Activated T-helper 1 cell treated with anti-CD3 and anti-CD28 coated beads, Interleukin-12 subunit alpha, Interleukin-12 subunit beta, Interleukin-2, Interleukin-4 antibody, amounts not matched to agents 30 ng/mL and 10 ng/mL and 1 ng/mL, durations not matched to agents 14 hours and 24 hours and 36 hours (primary cell): ENCODE measurements around the gene SLC9A9. TPM values are rescaled to one million over a fixed set of nuclear protein-coding genes. Genes with fewer than 3 reads are reported as not detected.

Experiments used
- DNase-seq: peaks from one replicate; pipeline ENCODE4 v3.0.0; 2021; ENCODE audit warnings: low spot score
- H3K27ac Mint-ChIP-seq: one replicate; pipeline ENCODE4 v1.8.0; 2021; ENCODE audit warnings: mild to moderate bottlenecking, mixed read lengths
- H3K27me3 Mint-ChIP-seq: one replicate; pipeline ENCODE4 v1.8.0; 2022; ENCODE audit warnings: mild to moderate bottlenecking, moderate library complexity, mixed read lengths; ENCODE audit not compliant: insufficient read depth
- H3K36me3 Mint-ChIP-seq: one replicate; pipeline ENCODE4 v1.8.0; 2021; ENCODE audit warnings: low read depth, mixed read lengths
- H3K4me1 Mint-ChIP-seq: one replicate; pipeline ENCODE4 v1.8.0; 2021; ENCODE audit warnings: low read depth, mixed read lengths
- H3K4me3 Mint-ChIP-seq: one replicate; pipeline ENCODE4 v1.8.0; 2021; ENCODE audit warnings: mild to moderate bottlenecking, moderate library complexity, mixed read lengths
- H3K9me3 Mint-ChIP-seq: one replicate; pipeline ENCODE4 v1.8.0; 2021; ENCODE audit warnings: mixed read lengths
- intact Hi-C: fragments of 100-400 bp; cut with micrococcal nuclease; formaldehyde crosslinking; loops from one replicate; pipeline ENCODE4 v1.15.1; 2024
- total RNA-seq: library from RNA; stranded (reverse); gene quantifications from 2 replicates; pipeline ENCODE4 v1.2.3, GENCODE V29; 2022

The SLC9A9 gene
- total RNA-seq, 1 donor from 2014 or later, result 0.88 TPM

DNA sequence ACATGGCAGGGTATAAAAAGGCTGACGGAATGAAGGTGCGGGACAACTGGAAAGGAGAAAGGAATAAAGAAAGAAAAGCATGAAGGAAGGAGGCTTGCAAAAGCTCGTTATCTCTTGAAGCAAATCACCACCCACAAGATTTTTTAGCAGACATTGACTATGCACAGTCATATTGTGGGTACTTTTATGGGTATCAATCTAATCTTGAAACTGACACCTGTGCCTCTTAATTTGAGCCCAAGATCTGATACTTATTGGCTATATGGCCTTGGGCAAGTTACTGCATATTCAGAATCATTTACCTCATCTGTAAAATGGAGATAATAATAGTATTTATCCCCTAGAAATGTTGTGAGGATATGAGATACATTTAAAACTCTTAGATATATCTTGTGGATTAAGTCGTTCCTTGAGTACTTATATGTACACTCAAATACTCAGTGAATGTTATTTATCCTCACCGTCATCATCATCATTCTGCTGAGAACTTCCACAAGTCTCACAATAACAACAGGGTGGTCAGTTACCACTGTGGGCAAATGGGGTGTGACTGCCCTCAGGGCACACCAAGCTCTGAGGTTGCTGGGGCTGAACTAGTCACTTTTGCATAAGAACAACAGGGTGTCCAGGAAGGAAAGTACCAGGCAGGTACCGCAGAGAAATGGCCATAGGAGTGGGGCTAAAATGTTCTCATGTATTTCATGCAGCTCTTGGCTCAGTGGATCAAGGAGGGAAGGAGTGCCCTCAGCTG is 266.1 kb downstream of the SLC9A9 start:
- intact Hi-C loops, result no loop called here
- Mint-ChIP-seq H3K36me3 (no peaks in the 10 kb centered on the region), H3K27ac (no peak overlapping the region), H3K9me3 (no peaks in the 10 kb centered on the region), H3K4me1 (peaks cover 21% of the 10 kb centered on the region), H3K4me3 (no peak overlapping the region), H3K27me3 (no peaks in the 10 kb centered on the region)
- DNase-seq, result no peak

DNA sequence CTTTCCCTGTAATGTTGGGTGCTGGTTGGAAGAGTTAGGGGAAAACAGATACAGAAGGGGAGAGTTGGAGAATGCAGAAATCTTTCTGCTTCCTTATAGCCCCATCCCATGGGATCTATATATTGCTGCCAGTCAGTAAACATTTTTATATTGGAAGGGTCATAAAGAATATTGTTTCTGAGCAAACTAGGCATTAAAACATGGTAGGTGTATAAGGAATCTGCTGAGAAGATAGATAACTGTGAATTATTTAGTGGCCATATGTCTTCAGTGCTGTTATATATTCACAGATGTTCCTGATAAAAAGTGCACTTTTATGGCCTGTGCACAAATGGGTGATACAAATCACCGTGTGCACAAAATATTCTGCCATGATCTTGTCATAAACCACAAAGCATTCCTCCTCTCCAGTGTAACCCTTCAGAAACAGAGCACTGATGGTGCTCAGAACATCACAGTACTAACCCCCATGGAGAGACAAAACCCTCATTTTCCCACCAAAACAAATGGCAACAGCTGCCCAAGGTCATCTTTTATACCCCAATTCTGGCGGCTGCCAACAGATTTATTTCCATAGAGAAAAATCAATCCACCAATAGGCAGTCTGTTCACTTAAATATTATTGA is 269.3 kb downstream of the SLC9A9 start:
- intact Hi-C loops, result no loop called here
- Mint-ChIP-seq H3K4me3 (no peak overlapping the region), H3K27ac (no peak overlapping the region), H3K9me3 (no peaks in the 10 kb centered on the region), H3K4me1 (peaks cover 6% of the 10 kb centered on the region), H3K27me3 (no peaks in the 10 kb centered on the region), H3K36me3 (no peaks in the 10 kb centered on the region)
- DNase-seq, result no peak

DNA sequence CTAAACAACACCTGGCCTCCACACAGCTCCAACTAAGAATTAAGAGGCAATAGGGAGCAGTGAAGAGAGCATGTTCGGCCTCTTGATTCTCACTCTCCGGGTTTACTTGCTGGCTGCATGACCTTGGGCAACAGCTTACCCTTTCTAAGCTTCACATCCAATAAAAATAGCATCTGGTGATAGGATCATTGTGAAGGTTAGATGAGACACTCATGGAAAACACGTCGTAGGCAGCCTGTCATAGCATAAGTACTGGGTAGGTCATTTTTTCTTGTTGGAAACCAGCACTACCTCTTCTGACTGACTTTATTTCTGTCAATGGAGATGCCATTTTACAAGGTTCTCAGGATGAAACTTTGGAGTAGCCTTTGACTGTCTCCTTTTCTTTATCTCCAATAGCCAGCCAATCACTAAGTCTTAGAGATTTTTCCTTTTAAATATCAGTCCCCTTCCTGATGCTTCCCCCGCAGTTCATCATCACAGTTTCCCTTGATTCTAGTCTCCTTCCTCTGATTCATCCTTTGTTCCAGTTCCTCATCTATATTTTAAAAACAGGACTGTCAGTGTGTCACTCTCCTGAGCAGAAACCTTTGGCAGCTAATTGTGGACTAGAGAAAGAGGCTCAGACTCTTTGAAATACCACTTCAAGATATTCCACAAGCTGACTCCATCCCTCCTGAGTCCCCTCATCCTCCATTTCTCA is 271.5 kb downstream of the SLC9A9 start:
- H3K4me1 Mint-ChIP-seq, result peaks cover 4% of the 10 kb centered on the region
- no peak overlapping the region for H3K4me3 Mint-ChIP-seq

DNA sequence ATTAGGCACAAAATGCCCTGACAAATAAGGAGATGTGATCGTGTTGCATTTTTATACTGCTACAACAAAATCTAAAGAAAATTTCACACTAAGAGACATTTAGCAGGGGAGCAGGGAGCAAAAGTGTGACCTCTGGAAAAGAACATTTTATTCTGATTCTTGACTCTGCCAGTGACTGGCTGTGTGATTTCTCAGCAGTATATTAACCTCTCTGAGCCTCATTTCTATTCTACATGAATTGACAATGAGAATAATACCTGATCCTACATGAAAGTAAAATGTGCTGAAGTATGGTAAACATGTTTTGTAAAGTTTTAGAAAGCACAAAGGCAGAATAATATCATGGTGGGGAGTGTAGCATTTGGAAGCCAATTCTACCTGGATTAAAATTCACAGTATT is 273.3 kb downstream of the SLC9A9 start:
- DNase-seq, result no peak
- no peaks in the 10 kb centered on the region for H3K4me1 Mint-ChIP-seq

More for the DNA sequence above, 271.5 kb downstream of the SLC9A9 start:
- H3K9me3 Mint-ChIP-seq, result no peaks in the 10 kb centered on the region
- no peaks in the 10 kb centered on the region for H3K36me3 Mint-ChIP-seq
- H3K27ac Mint-ChIP-seq, result no peak overlapping the region
- no peaks in the 10 kb centered on the region for H3K27me3 Mint-ChIP-seq
- no peak for DNase-seq
- intact Hi-C loops, result no loop called here

DNA sequence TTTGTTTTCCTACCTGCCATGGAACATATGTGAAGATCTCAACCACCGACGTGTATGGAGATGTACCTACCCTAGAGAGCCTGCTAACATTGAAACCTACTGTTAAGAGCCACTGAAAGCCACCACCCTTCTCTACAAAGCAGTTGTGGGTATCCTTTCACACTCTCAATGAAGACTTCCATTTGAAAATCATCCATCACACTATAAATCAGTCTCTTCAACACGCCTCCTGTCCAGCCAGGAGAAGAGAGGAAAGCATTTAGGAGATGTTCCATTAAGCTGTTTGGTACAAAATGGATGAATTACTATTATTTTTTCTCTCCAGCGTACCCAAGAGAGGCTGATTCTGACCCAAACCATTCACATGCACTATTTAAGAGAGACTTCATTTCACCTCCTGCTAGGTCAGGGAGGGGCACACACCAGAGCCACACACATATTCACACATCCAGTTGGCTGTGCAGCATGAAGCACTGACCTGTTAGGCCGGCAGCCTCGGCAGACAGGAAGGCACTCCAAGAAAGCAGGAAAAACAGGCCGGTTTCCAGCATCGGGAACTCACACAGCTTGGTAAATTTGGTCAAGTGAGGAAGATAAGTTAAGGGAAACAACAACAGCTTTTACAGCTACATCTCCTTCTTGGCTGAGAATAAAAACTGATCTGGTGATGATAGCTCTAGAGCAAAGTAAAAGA is 274.5 kb downstream of the SLC9A9 start:
- H3K27ac Mint-ChIP-seq, result no peak overlapping the region
- no peaks in the 10 kb centered on the region for H3K4me1 Mint-ChIP-seq
- H3K4me3 Mint-ChIP-seq, result no peak overlapping the region
- no peak for DNase-seq
- H3K27me3 Mint-ChIP-seq, result peaks cover under 1% of the 10 kb centered on the region
- no peaks in the 10 kb centered on the region for H3K9me3 Mint-ChIP-seq
- H3K36me3 Mint-ChIP-seq, result no peaks in the 10 kb centered on the region
- intact Hi-C loops, result loop anchor here (2.0 kb wide), 1 partner anchor 13 kb away; no protein-coding TSS in a partner anchor

More for the DNA sequence above, 273.3 kb downstream of the SLC9A9 start:
- Mint-ChIP-seq H3K36me3 (no peaks in the 10 kb centered on the region), H3K9me3 (no peaks in the 10 kb centered on the region), H3K27ac (no peak overlapping the region), H3K27me3 (no peaks in the 10 kb centered on the region), H3K4me3 (no peak overlapping the region)
- intact Hi-C loops, result loop anchor here (2.0 kb wide), 1 partner anchor 14 kb away; no protein-coding TSS in a partner anchor

DNA sequence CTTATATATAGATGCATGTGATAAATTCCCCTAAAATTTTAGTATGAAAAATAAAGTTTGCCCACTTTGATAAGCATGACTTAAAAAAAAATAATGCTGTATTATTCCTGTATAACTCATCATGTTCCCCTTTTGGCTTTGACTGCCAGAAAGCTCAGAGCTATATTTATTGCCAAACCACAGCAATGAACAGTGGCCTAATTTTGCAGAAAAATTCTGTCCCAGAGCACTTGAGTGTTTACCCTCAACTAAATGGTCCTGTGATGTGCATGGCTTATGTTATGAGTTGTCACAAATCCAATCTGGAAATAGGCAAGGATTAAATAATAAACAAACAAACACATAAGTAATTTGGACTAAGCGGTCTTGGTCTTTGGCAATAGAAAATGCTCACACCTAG is 276.7 kb downstream of the SLC9A9 start:
- no peaks in the 10 kb centered on the region for H3K9me3 Mint-ChIP-seq
- no peak overlapping the region for H3K27ac Mint-ChIP-seq
- peaks cover 1% of the 10 kb centered on the region for H3K27me3 Mint-ChIP-seq
- no peak for DNase-seq
- H3K4me1 Mint-ChIP-seq, result no peaks in the 10 kb centered on the region
- intact Hi-C loops, result no loop called here
- no peaks in the 10 kb centered on the region for H3K36me3 Mint-ChIP-seq
- H3K4me3 Mint-ChIP-seq, result no peak overlapping the region

DNA sequence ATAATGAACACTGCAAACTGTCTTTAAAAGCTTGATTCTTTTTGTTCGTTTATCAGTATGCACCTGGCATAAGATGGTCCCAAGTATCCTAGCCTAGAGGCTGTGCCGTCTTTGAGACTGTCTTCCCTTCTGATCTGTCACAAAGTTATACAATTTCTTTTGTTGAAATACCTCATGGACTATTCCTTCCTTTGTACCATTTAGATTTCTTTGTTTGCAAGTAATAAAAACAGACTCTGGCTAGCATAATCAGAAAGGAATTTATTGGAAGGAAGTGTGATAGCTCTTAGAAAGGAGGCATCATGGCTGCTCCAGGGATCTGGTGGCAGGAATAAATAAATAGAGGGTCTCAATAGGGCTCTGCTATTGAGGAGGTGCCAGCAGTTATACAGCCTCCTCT is 280.4 kb downstream of the SLC9A9 start:
- DNase-seq, result no peak
- peaks cover 1% of the 10 kb centered on the region for H3K27me3 Mint-ChIP-seq
- no peaks in the 10 kb centered on the region for H3K9me3 Mint-ChIP-seq
- intact Hi-C loops, result no loop called here
- no peaks in the 10 kb centered on the region for H3K36me3 Mint-ChIP-seq
- H3K27ac Mint-ChIP-seq, result no peak overlapping the region
- no peaks in the 10 kb centered on the region for H3K4me1 Mint-ChIP-seq
- no peak overlapping the region for H3K4me3 Mint-ChIP-seq

DNA sequence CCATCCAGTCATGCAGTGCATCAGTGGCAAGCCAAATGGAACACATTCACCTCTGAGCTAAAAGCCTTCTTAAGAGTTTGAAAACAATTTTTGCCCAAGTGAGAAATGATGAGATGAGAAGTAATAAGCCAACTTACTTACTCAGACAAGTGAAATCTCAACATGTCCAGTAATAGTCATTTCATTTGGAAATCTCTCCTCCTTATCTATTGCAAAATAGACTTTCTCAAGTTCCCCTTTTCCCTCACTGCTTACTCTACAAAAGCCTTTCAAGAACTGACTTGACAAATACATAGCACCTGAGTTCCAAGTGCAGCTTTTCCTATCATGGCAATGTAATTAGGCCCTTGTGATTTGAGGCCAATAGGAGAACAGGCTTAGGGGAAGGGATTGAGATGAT is 282.3 kb downstream of the SLC9A9 start:
- no peaks in the 10 kb centered on the region for H3K9me3 Mint-ChIP-seq
- H3K36me3 Mint-ChIP-seq, result no peaks in the 10 kb centered on the region
- H3K27me3 Mint-ChIP-seq, result peaks cover 1% of the 10 kb centered on the region
- no peaks in the 10 kb centered on the region for H3K4me1 Mint-ChIP-seq
- DNase-seq, result no peak
- H3K27ac Mint-ChIP-seq, result no peak overlapping the region
- intact Hi-C loops, result no loop called here
- no peak overlapping the region for H3K4me3 Mint-ChIP-seq

DNA sequence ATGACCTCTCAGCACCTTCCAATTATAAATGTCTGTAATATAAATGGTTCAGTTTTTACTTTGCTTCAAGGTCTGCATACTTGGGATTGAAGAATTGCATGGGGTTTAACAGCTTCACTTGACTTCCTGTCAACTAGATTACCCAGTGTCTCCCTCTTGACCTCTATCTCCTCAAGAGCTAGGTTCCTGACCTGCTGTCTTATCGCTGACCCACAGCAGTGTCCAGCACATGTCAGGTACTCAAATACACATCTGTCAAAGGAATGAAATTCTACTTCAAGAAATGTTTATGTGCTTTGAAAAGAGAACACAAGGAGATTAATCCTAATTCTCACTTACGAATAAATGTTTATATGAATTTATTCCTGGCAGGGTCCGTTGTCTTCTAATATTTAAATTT is 284.5 kb downstream of the SLC9A9 start:
- H3K9me3 Mint-ChIP-seq, result peaks cover 6% of the 10 kb centered on the region

DNA sequence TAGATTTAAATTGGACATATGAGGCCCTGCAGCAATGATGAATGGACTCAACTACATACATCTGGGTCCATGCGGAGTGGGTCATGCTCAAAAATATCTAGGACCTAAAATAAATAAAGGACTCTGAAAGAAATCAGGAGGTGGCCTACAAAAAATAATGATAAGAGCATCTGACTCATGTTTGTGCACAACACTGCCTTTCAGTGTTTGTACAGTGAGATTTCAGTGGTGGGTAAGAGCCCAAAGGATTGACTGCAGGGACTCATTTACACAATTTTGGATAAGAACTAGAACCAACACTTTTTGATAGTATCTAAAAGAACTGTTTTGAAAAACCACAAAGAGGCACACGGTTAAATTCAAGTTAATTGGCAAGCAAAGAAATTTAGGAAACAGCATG is 285.5 kb downstream of the SLC9A9 start:
- no peak for DNase-seq
- H3K27ac Mint-ChIP-seq, result no peak overlapping the region
- no peaks in the 10 kb centered on the region for H3K4me1 Mint-ChIP-seq
- H3K36me3 Mint-ChIP-seq, result no peaks in the 10 kb centered on the region
- H3K27me3 Mint-ChIP-seq, result peaks cover 2% of the 10 kb centered on the region
- H3K4me3 Mint-ChIP-seq, result no peak overlapping the region
- peaks cover 13% of the 10 kb centered on the region for H3K9me3 Mint-ChIP-seq
- intact Hi-C loops, result no loop called here

More for the DNA sequence above, 284.5 kb downstream of the SLC9A9 start:
- Mint-ChIP-seq H3K36me3 (no peaks in the 10 kb centered on the region), H3K4me1 (no peaks in the 10 kb centered on the region), H3K27ac (no peak overlapping the region), H3K27me3 (peaks cover 3% of the 10 kb centered on the region), H3K4me3 (no peak overlapping the region)
- DNase-seq, result no peak
- intact Hi-C loops, result no loop called here

DNA sequence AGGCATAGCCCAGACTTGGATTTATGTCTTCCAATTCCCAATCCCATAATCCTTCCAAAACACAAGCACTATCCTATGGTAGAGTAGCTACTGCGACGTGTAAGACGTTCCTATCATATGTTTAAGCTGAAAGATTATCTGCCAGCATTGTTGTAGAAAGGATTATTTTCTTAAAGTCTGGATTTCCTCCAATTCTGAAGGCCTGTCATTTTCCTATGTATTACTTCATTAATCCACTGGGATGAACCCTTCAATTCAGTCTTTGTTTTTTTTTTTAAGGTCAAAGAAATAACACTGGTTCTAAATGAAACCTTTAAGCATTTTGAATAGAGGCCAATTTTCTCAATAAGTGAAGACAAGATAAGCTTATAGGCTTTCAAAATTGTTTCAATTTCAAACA is 289.0 kb downstream of the SLC9A9 start:
- intact Hi-C loops, result no loop called here
- Mint-ChIP-seq H3K27me3 (peaks cover 2% of the 10 kb centered on the region), H3K4me3 (no peak overlapping the region), H3K4me1 (no peaks in the 10 kb centered on the region), H3K36me3 (no peaks in the 10 kb centered on the region), H3K9me3 (peaks cover 21% of the 10 kb centered on the region), H3K27ac (no peak overlapping the region)
- no peak for DNase-seq

DNA sequence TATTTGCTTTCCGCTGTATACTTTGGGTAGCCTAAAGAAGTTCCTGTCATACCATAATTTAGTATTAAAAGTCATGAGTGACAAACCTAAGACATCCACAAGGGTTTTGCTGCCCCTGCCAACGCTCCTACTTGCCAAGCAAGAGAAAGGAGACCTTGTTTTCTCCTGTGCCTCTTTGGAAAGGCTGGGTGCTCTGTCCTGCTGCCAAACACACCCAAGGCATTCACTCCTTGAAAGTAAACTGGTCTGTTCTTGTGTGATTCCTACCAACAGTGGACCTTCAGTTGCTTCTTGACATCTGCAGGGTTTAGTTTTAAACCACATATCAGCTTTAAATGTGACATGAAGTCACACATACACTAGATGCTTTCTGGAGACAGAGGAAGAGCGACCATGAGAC is 295.4 kb downstream of the SLC9A9 start:
- Mint-ChIP-seq H3K27me3 (peaks cover 2% of the 10 kb centered on the region), H3K9me3 (peaks cover 8% of the 10 kb centered on the region)
- intact Hi-C loops, result no loop called here

DNA sequence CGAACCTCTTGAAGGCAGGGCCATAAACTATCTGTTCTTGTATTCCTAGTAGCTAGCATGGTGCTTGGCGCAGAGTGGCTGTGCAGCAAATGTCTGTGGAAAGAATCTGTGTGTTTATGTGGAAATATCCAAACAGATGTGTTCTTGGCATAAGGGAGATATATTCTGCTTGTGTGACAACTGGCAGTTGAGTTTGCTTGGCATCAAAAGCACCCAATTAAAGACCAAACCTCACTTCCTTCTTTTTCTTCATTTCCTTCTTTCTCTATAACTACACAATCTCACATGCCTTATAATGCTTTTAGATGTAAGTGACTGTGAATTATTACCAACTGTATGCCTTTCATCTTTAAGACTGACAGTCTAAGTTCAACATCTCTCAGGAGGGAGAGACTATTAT is 296.5 kb downstream of the SLC9A9 start:
- Mint-ChIP-seq H3K27ac (no peak overlapping the region), H3K9me3 (peaks cover 5% of the 10 kb centered on the region), H3K36me3 (peaks cover 1% of the 10 kb centered on the region), H3K4me1 (no peaks in the 10 kb centered on the region), H3K4me3 (no peak overlapping the region), H3K27me3 (peaks cover 2% of the 10 kb centered on the region)
- no peak for DNase-seq
- intact Hi-C loops, result no loop called here

More for the DNA sequence above, 295.4 kb downstream of the SLC9A9 start:
- no peak overlapping the region for H3K27ac Mint-ChIP-seq
- H3K36me3 Mint-ChIP-seq, result peaks cover 1% of the 10 kb centered on the region
- H3K4me1 Mint-ChIP-seq, result no peaks in the 10 kb centered on the region
- DNase-seq, result no peak
- H3K4me3 Mint-ChIP-seq, result no peak overlapping the region
